ENCODE results near the gene POLR2C. TPM values are rescaled to one million over a fixed set of nuclear protein-coding genes. Genes with fewer than 3 reads are reported as not detected.

Gene POLR2C
- total and polyA plus RNA-seq, 2 of the 13 experiments (the other 11 are each of a cell fraction or from before 2014, with no cell fraction given) = 104 to 216 TPM

GRCh38 chr16:57422026-57422944 is 40.2 kb upstream of the POLR2C start (continued):
- TF ChIP-seq ZBTB40 (IDR thresholded peaks at IDR 0.05) (no peak), ZBTB40 (CRISPR knock-in tag; IDR thresholded peaks at IDR 0.05) (no peak), KLF16 (CRISPR knock-in tag; IDR thresholded peaks at IDR 0.05) (0 out of 4 replicates have a peak, but pooled peaks of 1 of the 2 experiments have one; percentile 37), STAT6 (CRISPR knock-in tag; IDR thresholded peaks at IDR 0.05; ENCODE audit: borderline replicate concordance) (no peak), PRDM10 (CRISPR knock-in tag; IDR thresholded peaks at IDR 0.05; ENCODE audit: low read depth) (peak; percentile 25; the same call in 1 of the 2 replicates)
- TF ChIP-seq, protein P1, sequence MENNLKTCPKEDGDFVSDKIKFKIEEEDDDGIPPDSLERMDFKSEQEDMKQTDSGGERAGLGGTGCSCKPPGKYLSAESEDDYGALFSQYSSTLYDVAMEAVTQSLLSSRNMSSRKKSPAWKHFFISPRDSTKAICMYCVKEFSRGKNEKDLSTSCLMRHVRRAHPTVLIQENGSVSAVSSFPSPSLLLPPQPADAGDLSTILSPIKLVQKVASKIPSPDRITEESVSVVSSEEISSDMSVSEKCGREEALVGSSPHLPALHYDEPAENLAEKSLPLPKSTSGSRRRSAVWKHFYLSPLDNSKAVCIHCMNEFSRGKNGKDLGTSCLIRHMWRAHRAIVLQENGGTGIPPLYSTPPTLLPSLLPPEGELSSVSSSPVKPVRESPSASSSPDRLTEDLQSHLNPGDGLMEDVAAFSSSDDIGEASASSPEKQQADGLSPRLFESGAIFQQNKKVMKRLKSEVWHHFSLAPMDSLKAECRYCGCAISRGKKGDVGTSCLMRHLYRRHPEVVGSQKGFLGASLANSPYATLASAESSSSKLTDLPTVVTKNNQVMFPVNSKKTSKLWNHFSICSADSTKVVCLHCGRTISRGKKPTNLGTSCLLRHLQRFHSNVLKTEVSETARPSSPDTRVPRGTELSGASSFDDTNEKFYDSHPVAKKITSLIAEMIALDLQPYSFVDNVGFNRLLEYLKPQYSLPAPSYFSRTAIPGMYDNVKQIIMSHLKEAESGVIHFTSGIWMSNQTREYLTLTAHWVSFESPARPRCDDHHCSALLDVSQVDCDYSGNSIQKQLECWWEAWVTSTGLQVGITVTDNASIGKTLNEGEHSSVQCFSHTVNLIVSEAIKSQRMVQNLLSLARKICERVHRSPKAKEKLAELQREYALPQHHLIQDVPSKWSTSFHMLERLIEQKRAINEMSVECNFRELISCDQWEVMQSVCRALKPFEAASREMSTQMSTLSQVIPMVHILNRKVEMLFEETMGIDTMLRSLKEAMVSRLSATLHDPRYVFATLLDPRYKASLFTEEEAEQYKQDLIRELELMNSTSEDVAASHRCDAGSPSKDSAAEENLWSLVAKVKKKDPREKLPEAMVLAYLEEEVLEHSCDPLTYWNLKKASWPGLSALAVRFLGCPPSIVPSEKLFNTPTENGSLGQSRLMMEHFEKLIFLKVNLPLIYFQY (CRISPR knock-in tag; IDR thresholded peaks at IDR 0.05; ENCODE audit: borderline replicate concordance) = 0 out of 2 replicates have a peak, but pooled peaks have one; percentile 28
